IMR-90 (cell line): Measurements from ENCODE around the gene SLC39A11. TPM values are rescaled to one million over a fixed set of nuclear protein-coding genes. Genes with fewer than 3 reads are reported as not detected.

ENCODE experiments used
- ATAC-seq: fragments of 200-7000 bp; cut with Tn5 transposase; 2 replicates; pipeline ENCODE4 v1.9.1; 2020; ENCODE audit warnings: low read depth, mild to moderate bottlenecking, moderate library complexity
- BruUV-seq: library from RNA; stranded (reverse); fragments of 400-500 nt; replicated peaks from 2 replicates; lab custom pipeline; 2021; lab: Mats Ljungman, UMichigan
- CTCF ChIA-PET: fragments of 300-600 bp; formaldehyde crosslinking; extraction: SDS; loops from one replicate; lab custom pipeline; 2021; ENCODE audit warnings: antibody characterized with exemption; lab: Yijun Ruan, JAX
- POLR2A ChIA-PET: fragments of 300-600 bp; sonication (Branson Sonifier 250); formaldehyde crosslinking; loops from one replicate; lab custom pipeline; 2022; ENCODE audit warnings: antibody characterized with exemption; ENCODE audit not compliant: unreplicated experiment; lab: Charles Lee
- DNase-seq: peaks from one replicate; pipeline ENCODE4 v3.0.0; 2013
- H2AFZ ChIP-seq: replicated peaks from 2 replicates; pipeline ENCODE3; 2013; ENCODE audit warnings: low read length, mild to moderate bottlenecking; ENCODE audit not compliant: poor library complexity
- H2AK5ac ChIP-seq: 2 replicates; pipeline ENCODE4 v1.6.1; 2013; ENCODE audit warnings: low read depth, low read length, inconsistent platforms
- H2AK9ac ChIP-seq: replicated peaks from 2 replicates; pipeline ENCODE3; 2013; ENCODE audit warnings: mild to moderate bottlenecking, low read depth, low read length, moderate library complexity; ENCODE audit not compliant: poor library complexity
- H2BK120ac ChIP-seq: 2 replicates; pipeline ENCODE4 v1.6.1; 2013; ENCODE audit warnings: low read depth, low read length, inconsistent platforms
- H2BK15ac ChIP-seq: 3 replicates; pipeline ENCODE4 v1.6.1; 2013; ENCODE audit warnings: low read depth, low read length, inconsistent platforms
- H2BK20ac ChIP-seq: 2 replicates; pipeline ENCODE4 v1.6.1; 2013; ENCODE audit warnings: low read depth, mild to moderate bottlenecking, inconsistent platforms, low read length, moderate library complexity
- H2BK5ac ChIP-seq: 2 replicates; pipeline ENCODE4 v1.6.1; 2013; ENCODE audit warnings: mild to moderate bottlenecking, low read depth, low read length, inconsistent platforms; ENCODE audit not compliant: poor library complexity, severe bottlenecking
- H3K14ac ChIP-seq: replicated peaks from 2 replicates; pipeline ENCODE4 v1.6.1; 2013; ENCODE audit warnings: low read depth, low read length, inconsistent platforms
- H3K18ac ChIP-seq: 2 replicates; pipeline ENCODE4 v1.6.1; 2013; ENCODE audit warnings: low read depth, low read length, control low read depth
- H3K23ac ChIP-seq: 2 replicates; pipeline ENCODE4 v1.6.1; 2013; ENCODE audit warnings: low read depth, low read length, inconsistent platforms
- H3K27ac ChIP-seq: 2 replicates; pipeline ENCODE4 v1.5.1; 2013; ENCODE audit warnings: mild to moderate bottlenecking, control low read depth, low read length; ENCODE audit not compliant: insufficient read depth
- H3K27me3 ChIP-seq: 2 replicates; pipeline ENCODE4 v1.6.1; 2013; ENCODE audit warnings: low read length; ENCODE audit not compliant: control insufficient read depth, insufficient read depth
- H3K36me3 ChIP-seq: 2 replicates; pipeline ENCODE4 v1.6.1; 2013; ENCODE audit warnings: low read length, mixed read lengths; ENCODE audit not compliant: control insufficient read depth, insufficient read depth
- H3K4ac ChIP-seq: 2 replicates; pipeline ENCODE4 v1.6.1; 2013; ENCODE audit warnings: low read depth, low read length, inconsistent platforms
- H3K4me1 ChIP-seq: 2 replicates; pipeline ENCODE4 v1.6.1; 2013; ENCODE audit warnings: low read length, mixed read lengths; ENCODE audit not compliant: control insufficient read depth, insufficient read depth
- H3K4me2 ChIP-seq: 2 replicates; pipeline ENCODE4 v1.6.1; 2013; ENCODE audit warnings: low read depth, mild to moderate bottlenecking, control low read depth, low read length, moderate library complexity
- H3K4me3 ChIP-seq: 2 replicates; pipeline ENCODE4 v1.5.1; 2013; ENCODE audit warnings: low read depth, mild to moderate bottlenecking, control low read depth, low read length, moderate library complexity; ENCODE audit not compliant: insufficient read depth
- H3K56ac ChIP-seq: 2 replicates; pipeline ENCODE4 v1.6.1; 2013; ENCODE audit warnings: low read length, inconsistent platforms; ENCODE audit not compliant: insufficient read depth; ENCODE audit errors: extremely low read depth
- H3K79me1 ChIP-seq, 2 experiments: 2 replicates each; pipeline ENCODE4 v1.6.1; 2013; ENCODE audit warnings: low read length in 2 of 2, inconsistent platforms in 1 of 2, low read depth in 1 of 2
- H3K9ac ChIP-seq: 2 replicates; pipeline ENCODE4 v1.6.1; 2013; ENCODE audit warnings: low read depth, low read length, control low read depth
- H3K9me1 ChIP-seq: 2 replicates; pipeline ENCODE4 v1.6.1; 2013; ENCODE audit warnings: low read length, inconsistent platforms; ENCODE audit not compliant: insufficient read depth
- H3K9me3 ChIP-seq: 2 replicates; pipeline ENCODE4 v1.6.1; 2013; ENCODE audit warnings: low read length; ENCODE audit not compliant: control insufficient read depth, insufficient read depth
- H4K20me1 ChIP-seq: 2 replicates; pipeline ENCODE4 v1.6.1; 2013; ENCODE audit warnings: low read length, inconsistent platforms; ENCODE audit not compliant: insufficient read depth
- H4K5ac ChIP-seq: 2 replicates; pipeline ENCODE4 v1.6.1; 2013; ENCODE audit warnings: mild to moderate bottlenecking, low read depth, low read length, control low read depth
- H4K8ac ChIP-seq, 2 experiments: 2 replicates each; pipeline ENCODE4 v1.6.1; 2013; ENCODE audit warnings: low read depth in 2 of 2, low read length in 2 of 2, control low read depth in 1 of 2, inconsistent platforms in 1 of 2
- H4K91ac ChIP-seq: 2 replicates; pipeline ENCODE4 v1.6.1; 2013; ENCODE audit warnings: low read depth, low read length, inconsistent platforms; ENCODE audit not compliant: insufficient read depth
- BHLHE40 ChIP-seq: fragments of 150-350 bp; IDR thresholded peaks from 2 replicates; pipeline ENCODE4 v1.6.1; 2016; ENCODE audit warnings: mild to moderate bottlenecking, low read depth, low read length
- CEBPB ChIP-seq: IDR thresholded peaks from 2 replicates; pipeline ENCODE4 v1.6.1; 2012; ENCODE audit warnings: low read depth, low read length, improper control_type of control experiment
- CHD1 ChIP-seq: IDR thresholded peaks from 2 replicates; pipeline ENCODE4 v1.6.1; 2012; ENCODE audit warnings: low read depth, low read length, improper control_type of control experiment
- FOS ChIP-seq: fragments of 150-350 bp; IDR thresholded peaks from 2 replicates; pipeline ENCODE4 v1.6.1; 2016; ENCODE audit warnings: low read depth, low read length
- MAFK ChIP-seq: IDR thresholded peaks from 2 replicates; pipeline ENCODE4 v1.6.1; 2012; ENCODE audit warnings: low read depth, low read length, improper control_type of control experiment
- MAZ ChIP-seq: IDR thresholded peaks from 2 replicates; pipeline ENCODE4 v1.6.1; 2012; ENCODE audit warnings: low read depth, mild to moderate bottlenecking, low read length, improper control_type of control experiment, moderate library complexity, borderline replicate concordance
- NFE2L2 ChIP-seq: fragments of 150-350 bp; IDR thresholded peaks from 2 replicates; pipeline ENCODE4 v1.6.1; 2016; ENCODE audit warnings: low read depth, mild to moderate bottlenecking, low read length
- RCOR1 ChIP-seq: IDR thresholded peaks from 2 replicates; pipeline ENCODE4 v1.6.1; 2012; ENCODE audit warnings: mild to moderate bottlenecking, low read length, improper control_type of control experiment; ENCODE audit not compliant: insufficient replicate concordance
- SMC3 ChIP-seq: fragments of 150-350 bp; IDR thresholded peaks from 2 replicates; pipeline ENCODE4 v1.6.1; 2016; ENCODE audit warnings: low read depth, mild to moderate bottlenecking, antibody characterized with exemption, low read length, moderate library complexity
- WGBS, 2 experiments: methylation state at CpG; one replicate each; pipeline versions ENCODE4 v1.1.5 to v1.1.7; 2013; ENCODE audit warnings: missing lambda C conversion rate in 2 of 2; ENCODE audit not compliant: insufficient read length in 1 of 2; ENCODE audit errors: extremely low coverage in 2 of 2; 5-methylcytosine and 5-hydroxymethylcytosine counted together
- dilution Hi-C: fragments of 300-500 bp; cut with HindIII; formaldehyde crosslinking; loops from one replicate; pipeline ENCODE4 v1.14.3; 2018; ENCODE audit warnings: low sequenced_read_pairs; ENCODE audit not compliant: unreplicated experiment
- in situ Hi-C: fragments of 300-500 bp; cut with MboI; formaldehyde crosslinking; loops from 3 replicates; pipeline ENCODE4 v1.14.3; 2019; ENCODE audit warnings: low sequenced_read_pairs, inconsistent platforms, mixed read lengths
- intact Hi-C: fragments of 100-400 bp; cut with micrococcal nuclease; formaldehyde crosslinking; loops from 2 replicates; pipeline ENCODE4 v1.10.0; 2022
- polyA plus RNA-seq, 3 experiments: library from polyadenylated mRNA; depleted of rRNA; stranded (reverse); fragments of >200 nt; gene quantifications; 2 replicates each; pipeline ENCODE4 v1.2.3, GENCODE V29; 2012; ENCODE audit warnings: low replicate concordance in 1 of 3
- total RNA-seq: library from RNA; depleted of rRNA; stranded (reverse); fragments of >200 nt; gene quantifications from 2 replicates; pipeline ENCODE4 v1.2.3, GENCODE V29; 2012

The SLC39A11 gene
- total and polyA plus RNA-seq, 2 of the 4 experiments (the other 2 are of a cell fraction): 8.8 to 14.3 TPM

GRCh38 chr17:72771734-72772133 lies 320.8 kb downstream of the SLC39A11 start:
- no peak overlapping the region for H2AFZ ChIP-seq
- CTCF ChIA-PET: no interaction called here
- ATAC-seq: no peak

More at GRCh38 chr17:72771734-72772133, 320.8 kb downstream of the SLC39A11 start:
- H3K79me1 ChIP-seq: no peaks in the 10 kb centered on the region
- H3K4me2 ChIP-seq: no peak overlapping the region
- no peak overlapping the region for H3K4ac ChIP-seq
- no peak overlapping the region for H3K56ac ChIP-seq
- intact Hi-C loops: loop anchor here (10.0 kb wide), 1 partner anchor 63 kb away; no protein-coding TSS in a partner anchor
- no peak overlapping the region for H3K14ac ChIP-seq
- no peaks in the 10 kb centered on the region for H4K20me1 ChIP-seq
- no peak overlapping the region for H3K27ac ChIP-seq
- H2BK20ac ChIP-seq: no peak overlapping the region
- POLR2A ChIA-PET: no interaction called here
- no peak overlapping the region for H3K23ac ChIP-seq
- DNase-seq: no peak
- H3K18ac ChIP-seq: no peak overlapping the region
- H3K36me3 ChIP-seq: no peaks in the 10 kb centered on the region
- H4K5ac ChIP-seq: no peak overlapping the region
- no peak overlapping the region for H2BK5ac ChIP-seq
- in situ Hi-C loops: no loop called here
- H2AK5ac ChIP-seq: no peak overlapping the region
- peaks cover 6% of the 10 kb centered on the region; the same call in 1 of the 2 replicates for H3K9me3 ChIP-seq
- H3K4me3 ChIP-seq: no peak overlapping the region
- BruUV-seq: no TSS peak
- H4K91ac ChIP-seq: no peak overlapping the region
- TF ChIP-seq NFE2L2 (no peak), FOS (no peak), CHD1 (no peak), MAZ (no peak), MAFK (no peak), BHLHE40 (no peak), SMC3 (no peak), CEBPB (no peak), RCOR1 (no peak)
- no peaks in the 10 kb centered on the region; the same call in 1 of the 2 replicates for H3K9me1 ChIP-seq
- WGBS, 2 experiments: no CpG with 5 or more reads among the region's 3 CpGs
- no peak overlapping the region for H2BK120ac ChIP-seq
- H3K4me1 ChIP-seq: no peaks in the 10 kb centered on the region
- no peak overlapping the region for H2AK9ac ChIP-seq
- H3K27me3 ChIP-seq: no peaks in the 10 kb centered on the region
- dilution Hi-C loops: no loop called here
- H4K8ac ChIP-seq: no peak overlapping the region
- no peak overlapping the region for H2BK15ac ChIP-seq
- H3K9ac ChIP-seq: no peak overlapping the region
